ENCODE measurements around the gene COL6A2. TPM values are rescaled to one million over a fixed set of nuclear protein-coding genes. Genes with fewer than 3 reads are reported as not detected.
A peak's percentile ranks its signal among the peaks of the same experiment; 100 is the strongest.
"Not testable (repeated sequence)": the region's sequence is repeated elsewhere in the genome, so short reads cannot be mapped to it uniquely, and the experiment has no call there.

The COL6A2 gene
- total RNA-seq, 1 donor from 2014 or later, result 357 TPM

- no peak for DNase-seq (ENCODE audit: low spot score)
Observed at GRCh38 chr21:46093668-46094400, 4.1 kb upstream of the COL6A2 start.

- no peak for DNase-seq (ENCODE audit: low spot score)
Observed at GRCh38 chr21:46094401-46095082, 3.4 kb upstream of the COL6A2 start.

GRCh38 chr21:46095083-46095719, 2.7 kb upstream of the COL6A2 start:
- DNase-seq (ENCODE audit: low spot score), result no peak

- no peak for DNase-seq (ENCODE audit: low spot score)
Observed at GRCh38 chr21:46095814-46096595, 1.9 kb upstream of the COL6A2 start.

- DNase-seq (ENCODE audit: low spot score), result no peak
Observed at GRCh38 chr21:46096596-46097335, 1.1 kb upstream of the COL6A2 start.

DNA sequence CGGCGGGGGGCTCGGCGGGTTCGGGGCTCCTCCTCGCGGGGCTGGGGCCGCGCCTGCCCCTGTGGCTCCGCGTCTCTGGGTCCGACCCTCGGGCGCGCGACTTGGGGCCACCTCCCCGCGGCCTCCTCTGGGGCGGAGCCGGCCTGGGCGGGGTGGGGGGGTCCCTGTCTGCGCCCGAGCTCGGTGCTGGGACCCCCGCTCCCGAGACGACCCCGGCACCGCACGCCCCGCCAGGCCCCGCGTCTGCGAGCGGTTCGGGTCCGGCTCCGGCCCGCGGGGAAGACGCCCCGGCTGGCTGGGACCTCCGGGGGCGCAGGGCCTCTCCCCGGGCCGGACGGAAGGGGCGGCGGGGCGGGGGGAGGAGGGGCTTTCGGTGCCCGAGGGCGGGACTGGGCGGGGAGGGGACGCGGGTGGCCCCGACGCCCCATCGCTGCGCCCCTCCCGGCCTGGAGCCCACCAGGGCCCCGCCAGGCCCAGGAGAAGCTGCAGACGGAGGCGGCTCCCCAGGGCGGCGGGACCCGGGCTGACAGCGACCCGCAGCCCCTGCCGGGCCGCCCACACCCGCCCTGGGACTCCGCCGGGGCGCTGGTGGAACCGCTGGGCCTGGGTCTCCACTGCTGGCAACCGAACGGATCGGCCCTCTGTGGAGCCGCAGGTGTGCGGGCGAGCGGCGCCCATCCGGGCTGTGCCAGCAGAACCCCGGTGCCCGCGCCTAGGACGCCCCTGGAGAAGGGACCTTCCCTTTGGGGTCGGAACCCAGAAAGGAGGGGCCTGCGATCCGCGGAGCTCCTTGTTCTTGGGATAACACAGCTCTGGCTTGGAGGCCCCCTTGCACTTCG, 610 bp downstream of the COL6A2 start:
- peak; percentile 44 for DNase-seq (ENCODE audit: low spot score)

DNA sequence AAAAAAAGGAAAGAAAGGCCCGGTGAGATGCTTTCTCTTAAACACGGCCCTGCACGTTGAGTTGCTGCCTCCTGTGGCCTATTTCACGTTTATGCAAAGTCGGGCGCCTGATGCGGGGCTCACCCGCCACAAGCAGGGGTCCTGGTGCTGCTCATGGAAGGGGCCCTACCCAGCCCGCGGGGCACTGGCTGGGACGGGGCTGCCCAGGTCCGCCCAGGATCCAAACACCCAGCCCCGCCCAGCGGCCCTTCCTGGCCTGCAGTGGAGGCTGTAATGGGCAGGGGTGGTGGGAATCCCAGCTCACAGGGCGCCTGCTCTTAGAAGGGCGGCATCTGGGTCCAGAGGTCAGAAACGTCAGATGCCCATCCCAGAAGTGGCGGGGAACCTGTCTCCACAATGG, 1.6 kb downstream of the COL6A2 start:
- DNase-seq (ENCODE audit: low spot score), result peak; percentile 45

DNA sequence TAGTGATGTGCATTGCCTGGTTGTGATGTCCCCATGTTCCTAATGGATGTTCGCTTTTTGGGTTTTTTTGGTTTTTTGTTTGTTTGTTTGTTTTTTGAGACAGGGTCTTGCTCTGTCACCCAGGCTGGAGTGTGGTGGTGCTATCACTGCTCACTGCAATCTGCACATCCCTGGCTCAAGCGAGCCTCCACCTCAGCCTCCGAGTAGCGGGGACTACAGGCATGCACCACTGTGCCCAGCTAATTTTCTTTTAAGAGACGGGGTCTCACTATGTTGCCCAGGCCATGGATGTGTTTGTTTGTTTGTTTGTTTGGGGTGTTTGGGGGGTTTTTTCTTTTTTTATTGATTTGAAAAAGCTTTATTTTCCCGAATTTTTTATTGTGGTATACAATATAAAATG, 2.1 kb downstream of the COL6A2 start:
- no peak for DNase-seq (ENCODE audit: low spot score)

DNA sequence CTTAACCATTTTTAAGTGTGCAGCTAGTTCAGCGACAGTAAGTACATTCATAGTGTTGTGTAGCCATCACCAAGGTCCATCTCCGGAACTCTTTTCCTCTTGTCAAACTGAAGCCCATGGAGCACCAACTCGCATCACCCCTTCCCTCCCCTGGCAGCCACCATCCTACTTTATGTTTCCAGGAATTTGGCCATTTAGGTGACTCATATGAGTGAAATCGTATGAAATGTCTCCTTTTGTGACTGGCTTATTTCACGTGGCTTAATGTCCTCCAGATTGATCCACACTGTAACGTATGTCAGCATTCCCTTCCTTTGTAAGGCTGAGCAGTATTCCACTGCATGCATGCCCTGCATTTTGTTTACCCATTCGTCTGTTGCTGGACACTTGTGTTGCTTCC, 2.5 kb downstream of the COL6A2 start:
- no peak for DNase-seq (ENCODE audit: low spot score)

DNA sequence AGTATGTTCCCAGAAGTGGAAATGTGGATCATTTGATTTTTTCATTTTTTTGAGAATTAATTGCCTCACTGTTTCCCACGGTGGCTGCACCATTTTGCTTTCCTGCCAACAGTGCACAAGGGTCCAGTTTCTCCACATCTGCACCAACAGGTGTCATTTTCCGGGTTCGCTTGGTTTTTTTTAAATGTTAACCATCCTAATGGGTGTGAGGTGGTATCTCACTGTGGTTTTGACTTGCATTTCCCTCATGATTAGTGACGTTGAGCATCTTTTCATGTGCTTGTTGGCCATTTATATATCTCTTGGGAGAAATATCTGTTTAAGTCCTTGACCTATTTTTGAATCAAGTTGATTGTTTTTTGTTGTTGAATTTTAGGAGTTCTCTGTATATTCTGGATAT, 3.0 kb downstream of the COL6A2 start:
- DNase-seq (ENCODE audit: low spot score), result no peak

DNA sequence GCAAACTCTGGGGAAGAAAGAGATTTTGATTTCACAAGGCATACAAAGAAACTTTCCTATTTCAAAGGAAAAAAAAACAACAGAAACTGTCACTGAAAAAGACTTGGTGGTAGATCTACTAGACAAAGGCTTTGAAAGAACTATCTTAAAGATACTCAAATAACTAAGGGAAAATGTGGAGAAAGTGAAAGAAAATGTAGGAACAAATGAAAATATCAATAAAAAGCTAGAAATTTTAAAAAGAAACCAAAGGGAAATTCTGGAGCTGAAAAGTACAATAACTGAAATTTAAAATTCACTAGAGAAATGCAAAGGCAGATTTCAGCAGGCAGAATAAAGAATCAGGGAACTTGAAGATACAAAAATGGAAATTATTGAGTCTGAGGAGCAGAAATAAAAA, 6.2 kb downstream of the COL6A2 start:
- DNase-seq (ENCODE audit: low spot score), result no peak

DNA sequence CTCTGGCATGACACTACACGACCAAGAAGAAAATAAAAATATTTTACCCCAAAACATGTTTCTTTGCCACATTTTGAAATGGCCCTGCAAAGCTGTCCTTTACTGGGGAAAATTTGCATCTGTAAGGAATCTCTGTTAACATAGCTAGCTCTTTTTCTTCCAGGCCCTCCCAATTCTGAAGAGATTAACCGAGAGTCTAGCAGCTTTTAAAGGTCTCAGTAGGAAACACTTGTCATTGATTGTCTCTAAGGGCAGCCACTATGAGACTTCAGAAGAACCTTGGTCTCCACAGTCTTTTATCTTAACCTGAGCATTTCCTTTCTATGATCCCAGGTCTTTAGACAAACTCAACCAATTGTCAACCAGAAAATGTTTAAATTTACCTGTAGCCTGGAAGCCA, 9.5 kb downstream of the COL6A2 start:
- not testable (repeated sequence) for DNase-seq (ENCODE audit: low spot score)

DNA sequence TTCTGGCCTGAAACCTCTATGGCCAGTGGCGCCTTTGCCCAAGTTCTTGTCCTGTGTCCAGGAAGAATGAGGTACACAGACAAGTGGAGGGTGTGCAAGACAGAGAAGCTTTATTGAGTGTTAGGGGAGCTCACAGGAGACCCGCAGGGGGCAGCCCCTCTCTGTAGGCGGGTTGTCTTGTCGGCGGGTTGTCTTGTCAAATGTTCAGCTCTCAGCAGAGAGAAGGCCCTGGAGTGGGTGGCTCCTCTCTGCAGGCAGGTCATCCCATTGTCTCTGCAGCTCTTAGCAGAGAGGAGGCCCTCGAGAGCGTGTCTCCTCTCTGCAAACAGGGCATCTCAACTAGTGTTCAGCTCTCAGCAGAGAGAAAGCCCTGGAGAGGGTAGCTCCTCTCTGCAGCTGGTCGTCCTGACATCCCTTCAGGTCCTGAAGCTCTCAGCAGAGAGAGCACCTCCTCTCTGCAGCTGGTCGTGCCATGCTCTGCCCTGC, 11.0 kb downstream of the COL6A2 start:
- no peak for DNase-seq (ENCODE audit: low spot score)

GRCh38 chr21:46109313-46110221, 11.7 kb downstream of the COL6A2 start:
- DNase-seq (ENCODE audit: low spot score), result no peak

DNA sequence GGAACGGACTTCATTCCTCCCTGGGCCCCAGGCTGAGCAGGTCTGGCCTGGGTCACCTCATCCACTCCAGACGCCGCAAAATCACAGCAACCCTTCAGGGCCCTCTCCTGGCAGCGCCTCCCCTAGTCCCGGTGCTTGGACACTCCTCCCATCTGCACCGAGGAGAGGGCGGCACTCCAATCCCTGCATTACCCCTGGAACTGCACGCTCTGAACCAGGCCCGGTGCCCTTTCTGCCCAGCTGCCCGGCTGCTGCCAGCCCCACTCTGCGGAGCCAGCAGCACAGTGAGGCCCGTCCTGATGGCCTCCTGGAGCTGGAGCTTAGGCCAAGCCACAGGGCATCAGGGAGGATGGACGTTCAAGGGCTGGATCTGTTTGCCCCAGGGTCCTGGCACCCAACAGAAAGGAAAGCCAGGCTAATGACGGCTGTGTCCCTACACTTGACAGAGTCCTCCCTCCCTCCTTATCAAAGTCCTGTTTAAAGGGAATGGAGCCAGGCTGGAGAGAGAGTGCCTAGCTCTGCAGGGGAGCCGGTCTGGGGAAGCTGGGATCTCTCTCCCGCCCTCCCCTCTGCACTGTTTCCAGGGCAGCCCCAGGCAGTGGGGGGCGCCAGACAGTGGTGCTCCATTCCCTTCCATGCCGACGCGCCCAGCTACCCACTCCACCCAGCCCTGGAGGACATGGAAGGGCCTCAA, 12.7 kb downstream of the COL6A2 start:
- DNase-seq (ENCODE audit: low spot score), result peak; percentile 68

GRCh38 chr21:46111193-46111571, 13.3 kb downstream of the COL6A2 start:
- no peak for DNase-seq (ENCODE audit: low spot score)

GRCh38 chr21:46111857-46112724, 14.2 kb downstream of the COL6A2 start:
- DNase-seq (ENCODE audit: low spot score), result no peak

GRCh38 chr21:46112725-46113215, 14.9 kb downstream of the COL6A2 start:
- DNase-seq (ENCODE audit: low spot score), result no peak
